Transverse colon (tissue), 4 donors: Measurements from ENCODE around the gene CCDC51.

Source experiments
- EP300 ChIP-seq: sonication (generic); formaldehyde crosslinking; IDR thresholded peaks from one replicate; pipeline ENCODE4 v1.6.1; 2017; ENCODE audit warnings: antibody characterized with exemption, low read depth
- POLR2A ChIP-seq: fragments of 450-650 bp; IDR thresholded peaks from one replicate; pipeline ENCODE4 v1.6.1; 2016; ENCODE audit warnings: antibody characterized with exemption, mild to moderate bottlenecking, moderate library complexity
- POLR2AphosphoS5 ChIP-seq, 3 donors: sonication (generic); formaldehyde crosslinking; IDR thresholded peaks; one replicate each; pipeline ENCODE4 v1.6.1; 2016; ENCODE audit warnings: antibody characterized with exemption in 3 of 3
- TF ChIP-seq, protein P1 (sequence below), 5 experiments: fragments of 200-600 bp in 3 of 5; fragments of 450-650 bp in 2 of 5; sonication (generic) in 3 of 5; IDR thresholded peaks; 1 replicate in 2 of 5; 2 replicates in 3 of 5; pipeline ENCODE4 v1.5.1; 2016 to 2017; ENCODE audit warnings: antibody characterized with exemption in 5 of 5, inconsistent platforms in 3 of 5, mild to moderate bottlenecking in 2 of 5, moderate library complexity in 1 of 5

DNA sequence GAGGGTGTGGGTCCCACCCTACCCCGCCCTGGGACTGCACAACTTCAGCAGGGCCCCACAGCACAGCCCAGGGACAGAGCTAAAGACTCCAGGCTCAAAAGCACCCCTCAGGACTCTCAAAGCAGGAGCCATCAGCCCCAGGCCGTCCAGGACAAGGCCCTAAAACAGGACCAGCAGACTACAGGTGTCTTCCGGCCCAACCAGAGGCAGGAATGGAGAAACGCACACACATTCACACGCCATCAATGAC lies 32.7 kb upstream of the CCDC51 start:
- TF ChIP-seq, protein P1, sequence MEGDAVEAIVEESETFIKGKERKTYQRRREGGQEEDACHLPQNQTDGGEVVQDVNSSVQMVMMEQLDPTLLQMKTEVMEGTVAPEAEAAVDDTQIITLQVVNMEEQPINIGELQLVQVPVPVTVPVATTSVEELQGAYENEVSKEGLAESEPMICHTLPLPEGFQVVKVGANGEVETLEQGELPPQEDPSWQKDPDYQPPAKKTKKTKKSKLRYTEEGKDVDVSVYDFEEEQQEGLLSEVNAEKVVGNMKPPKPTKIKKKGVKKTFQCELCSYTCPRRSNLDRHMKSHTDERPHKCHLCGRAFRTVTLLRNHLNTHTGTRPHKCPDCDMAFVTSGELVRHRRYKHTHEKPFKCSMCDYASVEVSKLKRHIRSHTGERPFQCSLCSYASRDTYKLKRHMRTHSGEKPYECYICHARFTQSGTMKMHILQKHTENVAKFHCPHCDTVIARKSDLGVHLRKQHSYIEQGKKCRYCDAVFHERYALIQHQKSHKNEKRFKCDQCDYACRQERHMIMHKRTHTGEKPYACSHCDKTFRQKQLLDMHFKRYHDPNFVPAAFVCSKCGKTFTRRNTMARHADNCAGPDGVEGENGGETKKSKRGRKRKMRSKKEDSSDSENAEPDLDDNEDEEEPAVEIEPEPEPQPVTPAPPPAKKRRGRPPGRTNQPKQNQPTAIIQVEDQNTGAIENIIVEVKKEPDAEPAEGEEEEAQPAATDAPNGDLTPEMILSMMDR (IDR thresholded peaks at IDR 0.05) = no peak
- TF ChIP-seq POLR2AphosphoS5 (IDR thresholded peaks at IDR 0.05) = no peak
- no peak for TF ChIP-seq EP300
- TF ChIP-seq POLR2A = no peak
